Measurements from ENCODE around the gene UTP20.

- TF ChIP-seq, protein P1, sequence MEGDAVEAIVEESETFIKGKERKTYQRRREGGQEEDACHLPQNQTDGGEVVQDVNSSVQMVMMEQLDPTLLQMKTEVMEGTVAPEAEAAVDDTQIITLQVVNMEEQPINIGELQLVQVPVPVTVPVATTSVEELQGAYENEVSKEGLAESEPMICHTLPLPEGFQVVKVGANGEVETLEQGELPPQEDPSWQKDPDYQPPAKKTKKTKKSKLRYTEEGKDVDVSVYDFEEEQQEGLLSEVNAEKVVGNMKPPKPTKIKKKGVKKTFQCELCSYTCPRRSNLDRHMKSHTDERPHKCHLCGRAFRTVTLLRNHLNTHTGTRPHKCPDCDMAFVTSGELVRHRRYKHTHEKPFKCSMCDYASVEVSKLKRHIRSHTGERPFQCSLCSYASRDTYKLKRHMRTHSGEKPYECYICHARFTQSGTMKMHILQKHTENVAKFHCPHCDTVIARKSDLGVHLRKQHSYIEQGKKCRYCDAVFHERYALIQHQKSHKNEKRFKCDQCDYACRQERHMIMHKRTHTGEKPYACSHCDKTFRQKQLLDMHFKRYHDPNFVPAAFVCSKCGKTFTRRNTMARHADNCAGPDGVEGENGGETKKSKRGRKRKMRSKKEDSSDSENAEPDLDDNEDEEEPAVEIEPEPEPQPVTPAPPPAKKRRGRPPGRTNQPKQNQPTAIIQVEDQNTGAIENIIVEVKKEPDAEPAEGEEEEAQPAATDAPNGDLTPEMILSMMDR (IDR thresholded peaks at IDR 0.05), result no peak
- TF ChIP-seq JUND (IDR thresholded peaks at IDR 0.05) (no peak), FOXM1 (IDR thresholded peaks at IDR 0.05; ENCODE audit: low read depth) (no peak), GABPA (IDR thresholded peaks at IDR 0.05; ENCODE audit: low read depth) (no peak), NRF1 (IDR thresholded peaks at IDR 0.05; ENCODE audit: low read depth, low read length) (no peak), RFX5 (IDR thresholded peaks at IDR 0.05; ENCODE audit: low read length) (no peak), YY1 (IDR thresholded peaks at IDR 0.05; ENCODE audit: low read depth) (no peak), CHD2 (IDR thresholded peaks at IDR 0.05; ENCODE audit: low read length, partially characterized antibody) (no peak), PBX3 (IDR thresholded peaks at IDR 0.05) (no peak), SIN3A (IDR thresholded peaks at IDR 0.05; ENCODE audit: borderline replicate concordance, low read depth, low read length) (no peak)
- TF ChIP-seq, protein P2, sequence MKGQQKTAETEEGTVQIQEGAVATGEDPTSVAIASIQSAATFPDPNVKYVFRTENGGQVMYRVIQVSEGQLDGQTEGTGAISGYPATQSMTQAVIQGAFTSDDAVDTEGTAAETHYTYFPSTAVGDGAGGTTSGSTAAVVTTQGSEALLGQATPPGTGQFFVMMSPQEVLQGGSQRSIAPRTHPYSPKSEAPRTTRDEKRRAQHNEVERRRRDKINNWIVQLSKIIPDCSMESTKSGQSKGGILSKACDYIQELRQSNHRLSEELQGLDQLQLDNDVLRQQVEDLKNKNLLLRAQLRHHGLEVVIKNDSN (IDR thresholded peaks at IDR 0.05; ENCODE audit: borderline replicate concordance, low read depth), result no peak
Measured at GRCh38 chr12:101238800-101239329, 41.0 kb upstream of the UTP20 start.

Measured in SK-N-SH (cell line).